Thymus (tissue), 11 donors: ENCODE data around the gene ATXN10. TPM values are rescaled to one million over a fixed set of nuclear protein-coding genes. Genes with fewer than 3 reads are reported as not detected.

Source experiments
- DNase-seq, 9 donors: peaks; one replicate each; pipeline ENCODE4 v3.0.0-alpha.2; 2013; ENCODE audit warnings: low spot score in 9 of 9, low read depth in 6 of 9, missing footprints in 1 of 9
- H3K27ac ChIP-seq, 2 donors: one replicate each; pipeline ENCODE4 v1.5.1; 2013; ENCODE audit warnings: control low read depth in 1 of 2, low read depth in 1 of 2, low read length in 1 of 2, mild to moderate bottlenecking in 1 of 2, moderate library complexity in 1 of 2
- H3K27me3 ChIP-seq, 2 donors: one replicate each; pipeline ENCODE4 v1.5.1; 2013; ENCODE audit warnings: low read length in 1 of 2; ENCODE audit not compliant: control insufficient read depth in 2 of 2, insufficient read depth in 1 of 2
- H3K36me3 ChIP-seq, 2 donors: one replicate each; pipeline ENCODE4 v1.5.1; 2013; ENCODE audit warnings: low read length in 1 of 2, mild to moderate bottlenecking in 1 of 2, moderate library complexity in 1 of 2; ENCODE audit not compliant: control insufficient read depth in 2 of 2, insufficient read depth in 2 of 2
- H3K4me1 ChIP-seq, 2 donors: one replicate each; pipeline ENCODE4 v1.5.1; 2013; ENCODE audit warnings: low read length in 2 of 2; ENCODE audit not compliant: control insufficient read depth in 2 of 2, insufficient read depth in 2 of 2
- H3K4me3 ChIP-seq, 2 donors: one replicate each; pipeline ENCODE4 v1.5.1; 2013; ENCODE audit warnings: low read length in 2 of 2, control low read depth in 1 of 2, mild to moderate bottlenecking in 1 of 2
- H3K9me3 ChIP-seq, 2 donors: one replicate each; pipeline ENCODE4 v1.5.1; 2013; ENCODE audit warnings: low read length in 1 of 2, mild to moderate bottlenecking in 1 of 2; ENCODE audit not compliant: control insufficient read depth in 2 of 2, insufficient read depth in 1 of 2
- WGBS: extraction: QIAGEN DNeasy Blood & Tissue Kit; methylation state at CpG from one replicate; pipeline ENCODE4 v1.1.7; 2013; 5-methylcytosine and 5-hydroxymethylcytosine counted together
- polyA plus RNA-seq: library from polyadenylated mRNA; stranded (reverse); fragments of 200-250 nt; gene quantifications from one replicate; pipeline ENCODE4 v1.2.3, GENCODE V29; 2013
- total RNA-seq: library from RNA; stranded (reverse); fragments of 120-200 nt; gene quantifications from one replicate; pipeline ENCODE4 v1.2.4, GENCODE V29; 2013
- donor health status: healthy.

ATXN10 gene
- total and polyA plus RNA-seq, 2 donors, result 86.7 to 111 TPM

- Histone ChIP-seq H3K4me1 (peaks cover 13 to 15% of the 10 kb centered on the region in 2 donors), H3K4me3 (peak overlapping the region; percentile 75 to 76), H3K36me3 (no peaks in the 10 kb centered on the region), H3K27me3 (no peaks in the 10 kb centered on the region), H3K27ac (peak overlapping the region; percentile 30 to 86), H3K9me3 (no peaks in the 10 kb centered on the region)
- whole genome bisulfite sequencing, result 12% methylated on average over 32 of the region's 32 CpGs
- peak in 1 of 9 donors; percentile 6 for DNase-seq
These were observed 452 bp upstream of the ATXN10 start for GRCh38 chr22:45670981-45671782.

- Histone ChIP-seq H3K36me3 (no peaks in the 10 kb centered on the region), H3K27me3 (no peaks in the 10 kb centered on the region), H3K4me3 (peak overlapping the region; percentile 75 to 76), H3K9me3 (no peaks in the 10 kb centered on the region), H3K4me1 (peaks cover 13 to 15% of the 10 kb centered on the region in 2 donors), H3K27ac (peak overlapping the region in 1 of 2 donors; percentile 86)
- peak in 1 of 9 donors; percentile 9 for DNase-seq
- WGBS, result 25% methylated on average over 14 of the region's 14 CpGs
These were observed 1.2 kb downstream of the ATXN10 start for GRCh38 chr22:45672564-45673481.

DNA sequence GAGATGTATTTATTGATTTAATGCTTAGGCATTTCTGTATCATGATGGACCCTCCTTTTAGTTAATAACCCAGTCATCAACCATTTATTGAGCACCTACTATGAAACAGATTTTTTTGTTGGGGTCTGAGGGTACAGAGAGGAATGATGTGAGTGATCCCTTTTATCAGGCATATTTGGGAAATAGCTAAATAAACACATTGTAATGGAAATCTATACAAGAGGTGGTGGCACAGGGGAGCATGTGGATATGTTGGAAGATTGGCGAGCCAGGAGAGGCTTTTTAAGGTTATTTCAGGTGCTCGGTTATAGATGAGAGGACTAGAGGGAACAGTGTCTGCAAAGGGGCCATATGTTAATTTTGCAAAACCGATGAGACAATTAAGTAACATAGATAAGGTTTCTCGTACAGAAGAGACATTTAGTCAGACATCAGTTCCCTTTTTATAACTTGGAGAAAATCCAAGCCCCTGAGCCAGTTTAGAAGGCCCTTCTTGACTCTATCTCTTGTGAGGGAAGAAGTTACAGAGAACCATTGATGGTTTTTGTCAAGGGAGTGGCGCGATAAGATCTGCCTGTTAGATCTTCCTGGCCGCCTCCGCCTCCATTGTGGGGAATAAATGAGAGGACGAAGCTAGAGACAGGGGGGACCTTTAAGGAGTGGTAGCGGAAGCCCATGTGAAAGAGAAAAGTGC, 2.0 kb downstream of the ATXN10 start:
- peaks cover 13 to 15% of the 10 kb centered on the region in 2 donors for H3K4me1 ChIP-seq
- no peak overlapping the region for H3K27ac ChIP-seq
- H3K36me3 ChIP-seq, result no peaks in the 10 kb centered on the region
- DNase-seq, result no peak
- no peaks in the 10 kb centered on the region for H3K9me3 ChIP-seq
- H3K4me3 ChIP-seq, result no peak overlapping the region
- WGBS, result 78% methylated on average over 10 of the region's 10 CpGs
- no peaks in the 10 kb centered on the region for H3K27me3 ChIP-seq

GRCh38 chr22:45676024-45676423, 4.4 kb downstream of the ATXN10 start:
- H3K9me3 ChIP-seq, result no peaks in the 10 kb centered on the region
- H3K27me3 ChIP-seq, result no peaks in the 10 kb centered on the region
- no peak overlapping the region for H3K27ac ChIP-seq
- H3K36me3 ChIP-seq, result no peaks in the 10 kb centered on the region
- H3K4me3 ChIP-seq, result no peak overlapping the region
- 88% methylated on average over 4 of the region's 4 CpGs for WGBS
- no peak for DNase-seq
- H3K4me1 ChIP-seq, result peaks cover 12 to 14% of the 10 kb centered on the region in 2 donors

DNA sequence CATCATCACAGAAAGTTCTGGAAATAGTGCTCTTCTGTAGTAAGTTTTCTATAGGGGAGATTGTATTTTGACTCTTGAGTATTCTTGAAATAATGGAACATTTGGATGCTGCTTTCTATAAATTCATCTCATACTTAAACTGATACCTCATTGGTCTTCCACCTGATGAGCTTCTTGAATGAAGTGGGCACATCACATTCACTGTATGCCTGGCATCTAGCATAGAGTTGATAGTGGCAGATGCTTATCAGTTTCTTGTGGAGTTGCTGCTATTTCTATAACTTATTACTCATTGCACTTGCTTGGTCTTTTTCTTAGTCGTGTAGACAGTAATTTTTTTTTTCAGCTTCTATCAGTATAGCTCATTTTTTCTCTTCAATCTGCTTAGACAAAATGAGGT, 5.4 kb downstream of the ATXN10 start:
- DNase-seq, result no peak
- Histone ChIP-seq H3K27me3 (no peaks in the 10 kb centered on the region), H3K27ac (no peak overlapping the region), H3K36me3 (no peaks in the 10 kb centered on the region), H3K4me3 (no peak overlapping the region), H3K4me1 (peaks cover 9 to 11% of the 10 kb centered on the region in 2 donors), H3K9me3 (no peaks in the 10 kb centered on the region)
- 91% methylated on average over 1 of the region's 1 CpG for WGBS

DNA sequence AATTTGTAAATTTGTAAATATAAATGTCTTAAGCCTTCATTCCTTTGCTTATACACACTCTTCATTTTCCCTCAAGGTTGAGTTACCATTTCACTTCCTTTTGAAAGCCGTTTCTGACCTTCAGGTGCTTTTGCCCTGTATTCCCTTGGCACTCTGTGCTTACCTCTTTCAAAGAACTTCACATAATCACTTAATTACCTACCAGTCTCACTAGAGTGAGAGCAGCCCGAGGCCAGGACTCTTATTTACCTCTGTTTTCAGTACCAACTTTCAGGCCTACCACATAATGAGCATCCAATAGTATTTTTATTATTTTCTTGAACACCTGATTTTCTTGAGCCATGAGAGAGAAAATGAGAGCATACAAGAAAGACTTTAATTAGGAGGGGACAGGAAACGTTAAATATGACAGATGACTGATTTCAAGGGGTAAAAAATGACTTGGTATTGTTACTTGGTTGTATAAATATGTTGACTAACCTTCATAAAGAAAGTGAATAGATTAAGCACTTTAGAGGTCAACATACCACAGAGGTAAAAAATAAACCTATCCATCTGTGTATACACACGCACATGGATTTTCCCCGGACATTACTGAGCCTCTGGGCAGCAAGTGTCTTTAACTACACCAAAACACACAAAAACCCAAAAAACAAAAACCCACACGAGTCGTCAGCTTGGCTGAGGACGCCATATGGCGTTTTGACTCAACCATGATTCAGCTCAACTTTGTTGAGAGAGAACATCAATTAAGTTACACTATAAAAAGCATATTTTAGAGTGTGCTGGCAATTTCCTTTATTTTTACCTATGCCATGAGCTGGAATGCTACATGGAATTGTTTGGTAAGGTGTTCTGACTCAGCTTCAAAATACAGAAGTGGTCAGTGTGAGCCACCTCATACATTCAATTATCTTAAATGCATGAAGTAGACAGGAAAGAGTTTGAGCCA, 7.6 kb downstream of the ATXN10 start:
- H3K36me3 ChIP-seq, result no peaks in the 10 kb centered on the region
- no peak for DNase-seq
- no peak overlapping the region for H3K27ac ChIP-seq
- H3K4me3 ChIP-seq, result no peak overlapping the region
- H3K9me3 ChIP-seq, result no peaks in the 10 kb centered on the region
- no peaks in the 10 kb centered on the region for H3K27me3 ChIP-seq
- peaks cover 0 to 8% of the 10 kb centered on the region in 2 donors for H3K4me1 ChIP-seq
- 96% methylated on average over 9 of the region's 9 CpGs for WGBS

- no peak for DNase-seq
- WGBS, result 96% methylated on average over 5 of the region's 5 CpGs
- Histone ChIP-seq H3K36me3 (no peaks in the 10 kb centered on the region), H3K4me1 (peaks cover 0 to 12% of the 10 kb centered on the region in 2 donors), H3K27me3 (no peaks in the 10 kb centered on the region), H3K9me3 (no peaks in the 10 kb centered on the region), H3K4me3 (no peak overlapping the region), H3K27ac (no peak overlapping the region)
These were observed 9.5 kb downstream of the ATXN10 start for GRCh38 chr22:45680932-45681700.
